Endothelial cell of umbilical vein (primary cell): Measurements from ENCODE around the gene PIK3CB. TPM values are rescaled to one million over a fixed set of nuclear protein-coding genes. Genes with fewer than 3 reads are reported as not detected.
A peak's percentile ranks its signal among the peaks of the same experiment; 100 is the strongest.

Experiments
- BruUV-seq: library from RNA; stranded (reverse); fragments of 400-500 nt; replicated peaks from 2 replicates; lab custom pipeline; 2021; lab: Mats Ljungman, UMichigan
- CTCF ChIA-PET: fragments of 300-600, 350-600 bp; sonication (Branson Sonifier 250); formaldehyde crosslinking; loops from one replicate; lab custom pipeline; 2021; ENCODE audit warnings: antibody characterized with exemption, inconsistent platforms; lab: Charles Lee
- POLR2A ChIA-PET: fragments of 300-600, 350-600 bp; sonication (Branson Sonifier 250); formaldehyde crosslinking; loops from one replicate; lab custom pipeline; 2021; ENCODE audit warnings: antibody characterized with exemption, inconsistent platforms; lab: Charles Lee
- DNase-seq: peaks from one replicate; pipeline ENCODE4 v3.0.0-alpha.2; 2011; ENCODE audit warnings: low read depth, low spot score
- FAIRE-seq: peaks from 2 replicates; lab custom pipeline; 2011; peaks lifted over from hg19 to GRCh38; lab: Jason Lieb, UNC
- H2AFZ ChIP-seq: 2 replicates; pipeline ENCODE4 v1.6.0; 2012; ENCODE audit warnings: low read depth, low read length, control low read depth, inconsistent platforms
- H3K27ac ChIP-seq: 2 replicates; pipeline ENCODE4 v1.5.1; 2011; ENCODE audit warnings: low read depth, mild to moderate bottlenecking, control low read depth, low read length, moderate library complexity; ENCODE audit not compliant: insufficient read depth
- H3K27me3 ChIP-seq, 2 experiments: 2 replicates each; pipeline versions ENCODE4 v1.6.0 to v1.6.1; 2011; ENCODE audit warnings: low read length in 2 of 2, mixed read lengths in 1 of 2; ENCODE audit not compliant: control insufficient read depth in 2 of 2, insufficient read depth in 2 of 2
- H3K36me3 ChIP-seq, 2 experiments: 2 replicates in 1 of 2; 3 replicates in 1 of 2; pipeline ENCODE4 v1.5.1; 2011; ENCODE audit warnings: low read length in 2 of 2, mild to moderate bottlenecking in 1 of 2, moderate library complexity in 1 of 2; ENCODE audit not compliant: control insufficient read depth in 2 of 2, insufficient read depth in 2 of 2; ENCODE audit errors: extremely low read depth in 1 of 2
- H3K4me1 ChIP-seq: 3 replicates; pipeline ENCODE4 v1.5.1; 2011; ENCODE audit warnings: mild to moderate bottlenecking, low read length; ENCODE audit not compliant: control insufficient read depth, insufficient read depth; ENCODE audit errors: extremely low read depth
- H3K4me2 ChIP-seq: 2 replicates; pipeline ENCODE4 v1.6.1; 2011; ENCODE audit warnings: low read length, control low read depth, mixed read lengths; ENCODE audit not compliant: insufficient read depth
- H3K4me3 ChIP-seq, 3 experiments: fragments of 200-600 bp in 1 of 3; sonication (generic), shearing (Covaris generic) in 1 of 3; replicated peaks in 1 of 3; 2 replicates each; pipeline ENCODE4 v1.5.1; 2011 to 2016; ENCODE audit warnings: control low read depth in 3 of 3, low read length in 3 of 3, mild to moderate bottlenecking in 2 of 3, inconsistent platforms in 1 of 3, low read depth in 1 of 3, moderate library complexity in 1 of 3; ENCODE audit not compliant: insufficient read depth in 1 of 3
- H3K79me2 ChIP-seq: 2 replicates; pipeline ENCODE4 v1.6.0; 2012; ENCODE audit warnings: low read length, inconsistent platforms; ENCODE audit not compliant: control insufficient read depth, insufficient read depth
- H3K9ac ChIP-seq: replicated peaks from 2 replicates; pipeline ENCODE3; 2011; ENCODE audit warnings: low read length, control low read depth; ENCODE audit not compliant: insufficient read depth; ENCODE audit errors: extremely low read depth
- H3K9me1 ChIP-seq: replicated peaks from 3 replicates; pipeline ENCODE4 v1.6.0; 2011; ENCODE audit warnings: mild to moderate bottlenecking, low read length; ENCODE audit not compliant: control insufficient read depth, insufficient read depth; ENCODE audit errors: extremely low read depth
- H3K9me3 ChIP-seq: replicated peaks from 2 replicates; pipeline ENCODE4 v1.5.1; 2012; ENCODE audit warnings: low read length, inconsistent platforms; ENCODE audit not compliant: control insufficient read depth, insufficient read depth
- H4K20me1 ChIP-seq: replicated peaks from 2 replicates; pipeline ENCODE3; 2011; ENCODE audit warnings: mild to moderate bottlenecking, low read length; ENCODE audit not compliant: control insufficient read depth, insufficient read depth; ENCODE audit errors: extremely low read depth
- CTCF ChIP-seq, 2 donors: IDR thresholded peaks; 1 replicate in 1 of 2; 2 replicates in 1 of 2; pipeline ENCODE4 v1.5.1; 2011; ENCODE audit warnings: low read length in 2 of 2, mild to moderate bottlenecking in 2 of 2, moderate library complexity in 2 of 2, control low read depth in 1 of 2, inconsistent platforms in 1 of 2, low read depth in 1 of 2; ENCODE audit not compliant: insufficient read depth in 1 of 2; ENCODE audit errors: extremely low read depth in 1 of 2
- EZH2 ChIP-seq: IDR thresholded peaks from 2 replicates; pipeline ENCODE4 v1.6.1; 2012; ENCODE audit warnings: borderline replicate concordance, low read depth, mild to moderate bottlenecking, moderate library complexity, low read length, inconsistent platforms; ENCODE audit not compliant: severe bottlenecking
- FOS ChIP-seq: IDR thresholded peaks from 2 replicates; pipeline ENCODE4 v1.6.1; 2011; ENCODE audit warnings: mild to moderate bottlenecking, low read length, moderate library complexity, borderline replicate concordance; ENCODE audit not compliant: insufficient read depth
- GATA2 ChIP-seq: IDR thresholded peaks from 2 replicates; pipeline ENCODE4 v1.7.0; 2011; ENCODE audit warnings: low read depth, mild to moderate bottlenecking, moderate library complexity, mixed read lengths, low read length; ENCODE audit not compliant: insufficient read length, insufficient read depth
- JUN ChIP-seq: IDR thresholded peaks from 2 replicates; pipeline ENCODE4 v1.6.1; 2011; ENCODE audit warnings: borderline replicate concordance, low read depth; ENCODE audit not compliant: insufficient read length, insufficient read depth
- MYC ChIP-seq: IDR thresholded peaks from one replicate; pipeline ENCODE4 v1.6.1; 2011; ENCODE audit warnings: mild to moderate bottlenecking, low read depth, low read length
- POLR2A ChIP-seq: IDR thresholded peaks from 2 replicates; pipeline ENCODE4 v1.6.1; 2012; ENCODE audit warnings: low read depth, mild to moderate bottlenecking, control low read depth, low read length
- POLR2AphosphoS5 ChIP-seq: IDR thresholded peaks from 2 replicates; pipeline ENCODE4 v1.6.1; 2012; ENCODE audit warnings: low read depth, mild to moderate bottlenecking, control low read depth, low read length, moderate library complexity; ENCODE audit not compliant: insufficient read depth
- dilution Hi-C: fragments of 300-500 bp; cut with MboI; formaldehyde crosslinking; loops from one replicate; pipeline ENCODE4 v1.15.0; 2019; ENCODE audit warnings: low sequenced_read_pairs; ENCODE audit not compliant: extremely low pct_ligation_motif_present
- intact Hi-C: fragments of 100-400 bp; cut with micrococcal nuclease; formaldehyde crosslinking; loops from one replicate; pipeline ENCODE4 v1.10.0; 2022
- polyA plus RNA-seq, 4 experiments: library from polyadenylated mRNA; depleted of rRNA in 3 of 4; stranded (reverse) in 3 of 4; unstranded in 1 of 4; fragments of >200 nt; gene quantifications; 2 replicates each; pipeline versions ENCODE4 v1.2.1 to v1.2.3, GENCODE V29; 2011 to 2012; ENCODE audit warnings: missing spikeins in 1 of 4
- total RNA-seq: library from RNA; stranded (reverse); gene quantifications from 2 replicates; pipeline ENCODE4 v1.2.3, GENCODE V29; 2021
- TF ChIP-seq, protein P1 (sequence below): IDR thresholded peaks from 2 replicates; pipeline ENCODE4 v1.6.1; 2011; ENCODE audit not compliant: insufficient read depth, insufficient read length

Gene PIK3CB
- total and polyA plus RNA-seq, 2 donors (not counting 3 experiments of a cell fraction or from before 2014, with no cell fraction given) = 9.0 to 29.8 TPM

DNA sequence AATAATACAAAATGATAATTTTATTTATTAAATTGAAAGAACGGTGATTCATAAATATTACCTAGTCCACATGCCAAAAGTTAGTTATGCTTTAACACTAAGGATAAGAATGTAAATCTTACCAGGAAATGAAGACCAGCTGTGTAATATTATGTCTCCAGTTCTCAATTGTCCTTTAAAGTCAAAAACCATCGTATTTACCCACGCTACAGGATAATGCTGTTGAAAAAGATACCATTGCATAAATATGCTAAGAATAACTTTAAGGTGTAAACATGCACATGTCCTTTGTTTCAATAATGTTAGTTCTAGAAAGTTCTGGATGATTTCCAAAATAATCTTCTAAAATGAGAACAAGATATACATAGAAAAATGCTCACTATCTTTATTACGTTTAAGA lies 122.6 kb downstream of the PIK3CB start:
- DNase-seq (peak; percentile 68), FAIRE-seq (no peak)
- Histone ChIP-seq H3K9me3 (no peaks in the 10 kb centered on the region), H3K4me2 (no peak overlapping the region), H3K27ac (no peak overlapping the region), H3K4me3 (no peak overlapping the region), H3K79me2 (no peaks in the 10 kb centered on the region), H2AFZ (no peak overlapping the region), H3K9me1 (no peaks in the 10 kb centered on the region), H4K20me1 (no peaks in the 10 kb centered on the region), H3K9ac (no peak overlapping the region), H3K27me3 (no peaks in the 10 kb centered on the region), H3K36me3 (no peaks in the 10 kb centered on the region), H3K4me1 (no peaks in the 10 kb centered on the region)
- TF ChIP-seq FOS = no peak
- TF ChIP-seq, protein P1, sequence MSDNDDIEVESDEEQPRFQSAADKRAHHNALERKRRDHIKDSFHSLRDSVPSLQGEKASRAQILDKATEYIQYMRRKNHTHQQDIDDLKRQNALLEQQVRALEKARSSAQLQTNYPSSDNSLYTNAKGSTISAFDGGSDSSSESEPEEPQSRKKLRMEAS = no peak
- TF ChIP-seq EZH2 = no peak
- TF ChIP-seq POLR2A = no peak
- no peak for TF ChIP-seq CTCF (IDR thresholded peaks at IDR 0.05; ENCODE audit: extremely low read depth in 1 of 2, insufficient read depth in 1 of 2, low read depth in 1 of 2, low read length in 2 of 2)
- TF ChIP-seq MYC = no peak
- no peak for TF ChIP-seq GATA2
- TF ChIP-seq JUN = no peak
- TF ChIP-seq POLR2AphosphoS5 = no peak
- intact Hi-C loops = no loop called here
- CTCF ChIA-PET = interaction anchor here (0.9 to 18.4 kb wide), 6 partner anchors 12 to 206 kb away, joined by 3 to 862 read pairs (median 4); no protein-coding TSS in a partner anchor
- BruUV-seq = no TSS peak
- POLR2A ChIA-PET = interaction anchor here (0.6 kb wide), 1 partner anchor 130 kb away, joined by 3 read pairs; no protein-coding TSS in a partner anchor
- dilution Hi-C loops = no loop called here
